ENCODE data around the gene LIMS2.

Gene LIMS2

GRCh38 chr2:127619203-127619590, 56.1 kb downstream of the LIMS2 start:
- no peak for ATAC-seq (replicated peaks)
- Mint-ChIP-seq H3K4me3 (no peak overlapping the region), H3K36me3 (peaks cover 0 to 3% of the 10 kb centered on the region in 2 donors), H3K9me3 (peaks cover 3% of the 10 kb centered on the region in 2 donors), H3K27ac (no peak overlapping the region), H3K27me3 (no peaks in the 10 kb centered on the region), H3K4me1 (peaks cover 62 to 71% of the 10 kb centered on the region in 2 donors)
- DNase-seq: no peak

DNA sequence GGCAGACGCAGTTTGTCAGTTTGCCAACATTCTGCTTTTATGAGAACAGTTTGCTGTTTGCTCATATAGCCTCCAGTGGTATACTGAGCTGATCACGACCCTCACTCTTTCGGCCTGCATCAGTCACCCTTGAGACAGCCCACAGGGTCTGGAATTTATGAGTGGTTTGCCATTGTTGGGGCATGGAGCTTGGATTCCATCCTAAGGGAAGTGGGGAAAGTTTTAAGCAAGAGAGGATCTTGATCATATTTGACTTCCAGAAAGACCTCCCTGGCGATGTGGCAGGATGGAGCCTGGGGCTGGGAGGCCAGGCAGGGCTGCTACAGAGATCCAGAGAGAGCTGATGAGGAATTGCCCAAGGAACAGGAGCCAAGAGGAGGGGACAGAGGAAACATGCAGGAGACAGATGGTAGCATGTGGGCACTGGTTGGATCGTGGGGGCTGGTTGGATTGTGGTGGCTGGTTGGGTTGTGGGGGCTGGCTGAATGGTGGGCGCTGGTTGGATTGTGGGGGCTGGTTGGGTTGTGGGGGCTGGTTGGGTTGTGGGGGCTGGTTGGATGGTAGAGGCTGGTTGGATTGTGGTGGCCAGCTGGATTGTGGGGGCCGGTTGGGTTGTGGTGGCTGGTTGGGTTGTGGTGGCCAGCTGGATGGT, 56.7 kb downstream of the LIMS2 start:
- peaks cover 3 to 7% of the 10 kb centered on the region in 2 donors for H3K9me3 Mint-ChIP-seq
- peaks cover 4 to 7% of the 10 kb centered on the region in 2 donors for H3K36me3 Mint-ChIP-seq
- ATAC-seq (replicated peaks): no peak
- H3K4me3 Mint-ChIP-seq: peak overlapping the region in 1 of 2 donors; percentile 34
- no peak for DNase-seq
- no peaks in the 10 kb centered on the region for H3K27me3 Mint-ChIP-seq
- H3K4me1 Mint-ChIP-seq: peaks cover 59 to 66% of the 10 kb centered on the region in 2 donors
- peak overlapping the region; percentile 77 for H3K27ac Mint-ChIP-seq

DNA sequence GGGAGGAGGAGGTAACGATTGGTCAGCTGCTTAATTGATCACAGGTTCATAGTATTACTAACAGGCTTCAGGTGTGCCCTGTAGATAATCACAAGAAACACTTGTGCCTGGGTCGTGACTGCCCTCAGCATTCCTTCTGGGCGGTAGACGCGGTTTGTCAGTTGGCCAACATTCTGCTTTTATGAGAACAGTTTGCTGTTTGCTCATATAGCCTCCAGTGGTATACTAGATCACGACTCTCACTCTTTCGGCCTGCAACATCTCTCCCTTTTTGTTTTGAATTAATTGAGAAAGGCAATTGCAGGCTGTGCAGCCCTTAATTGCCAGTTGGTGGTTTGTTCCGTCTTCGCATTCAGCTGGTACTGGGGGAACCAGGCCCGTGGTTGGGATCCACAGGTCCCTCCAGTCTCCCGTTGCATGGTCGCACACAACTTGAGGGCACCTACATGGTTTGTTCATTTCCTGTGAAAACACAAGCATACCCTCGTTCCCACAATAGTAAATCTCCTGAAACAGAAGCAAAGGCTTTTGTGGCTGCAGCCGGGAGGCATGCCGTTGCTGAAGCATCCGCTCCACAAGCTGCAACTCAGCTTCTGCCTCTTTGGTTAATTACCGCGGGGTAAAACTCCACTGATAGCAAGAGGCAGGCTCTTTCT, 59.7 kb downstream of the LIMS2 start:
- Mint-ChIP-seq H3K27me3 (no peaks in the 10 kb centered on the region), H3K4me3 (peak overlapping the region in 1 of 2 donors; percentile 23), H3K9me3 (peaks cover 10 to 17% of the 10 kb centered on the region in 2 donors), H3K27ac (no peak overlapping the region), H3K4me1 (peaks cover 36 to 38% of the 10 kb centered on the region in 2 donors), H3K36me3 (peaks cover 11 to 14% of the 10 kb centered on the region in 2 donors)
- DNase-seq (no peak), ATAC-seq (replicated peaks) (no peak)

GRCh38 chr2:127614731-127615130, 60.6 kb downstream of the LIMS2 start:
- Mint-ChIP-seq H3K36me3 (peaks cover 11 to 14% of the 10 kb centered on the region in 2 donors), H3K4me3 (no peak overlapping the region), H3K9me3 (peaks cover 10 to 17% of the 10 kb centered on the region in 2 donors), H3K27me3 (no peaks in the 10 kb centered on the region), H3K4me1 (peaks cover 32 to 38% of the 10 kb centered on the region in 2 donors), H3K27ac (no peak overlapping the region)
- DNase-seq: no peak
- no peak for ATAC-seq (replicated peaks)

DNA sequence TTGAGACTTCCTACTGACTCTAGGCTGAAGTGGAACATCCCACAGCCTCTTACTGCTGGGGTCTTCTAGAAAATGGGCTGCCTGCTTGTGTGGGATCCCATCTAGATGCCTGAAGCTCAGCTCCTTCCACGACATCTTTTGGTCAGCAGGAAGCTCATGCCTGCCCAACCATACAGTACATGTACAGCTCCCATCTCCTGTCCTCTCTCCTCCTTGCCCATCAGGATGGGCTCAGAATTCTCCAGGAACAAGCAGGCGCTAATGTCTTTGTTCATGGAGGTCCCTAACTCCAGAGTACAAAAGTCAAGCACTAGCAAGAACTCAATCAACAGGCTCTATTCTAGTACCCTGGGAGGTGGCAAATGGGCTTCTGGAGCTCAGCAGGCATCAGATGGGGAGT, 61.1 kb downstream of the LIMS2 start:
- Mint-ChIP-seq H3K27ac (no peak overlapping the region), H3K36me3 (peaks cover 11 to 14% of the 10 kb centered on the region in 2 donors), H3K27me3 (no peaks in the 10 kb centered on the region), H3K9me3 (peaks cover 10 to 17% of the 10 kb centered on the region in 2 donors), H3K4me1 (peaks cover 30 to 37% of the 10 kb centered on the region in 2 donors), H3K4me3 (no peak overlapping the region)
- DNase-seq (no peak), ATAC-seq (replicated peaks) (no peak)

DNA sequence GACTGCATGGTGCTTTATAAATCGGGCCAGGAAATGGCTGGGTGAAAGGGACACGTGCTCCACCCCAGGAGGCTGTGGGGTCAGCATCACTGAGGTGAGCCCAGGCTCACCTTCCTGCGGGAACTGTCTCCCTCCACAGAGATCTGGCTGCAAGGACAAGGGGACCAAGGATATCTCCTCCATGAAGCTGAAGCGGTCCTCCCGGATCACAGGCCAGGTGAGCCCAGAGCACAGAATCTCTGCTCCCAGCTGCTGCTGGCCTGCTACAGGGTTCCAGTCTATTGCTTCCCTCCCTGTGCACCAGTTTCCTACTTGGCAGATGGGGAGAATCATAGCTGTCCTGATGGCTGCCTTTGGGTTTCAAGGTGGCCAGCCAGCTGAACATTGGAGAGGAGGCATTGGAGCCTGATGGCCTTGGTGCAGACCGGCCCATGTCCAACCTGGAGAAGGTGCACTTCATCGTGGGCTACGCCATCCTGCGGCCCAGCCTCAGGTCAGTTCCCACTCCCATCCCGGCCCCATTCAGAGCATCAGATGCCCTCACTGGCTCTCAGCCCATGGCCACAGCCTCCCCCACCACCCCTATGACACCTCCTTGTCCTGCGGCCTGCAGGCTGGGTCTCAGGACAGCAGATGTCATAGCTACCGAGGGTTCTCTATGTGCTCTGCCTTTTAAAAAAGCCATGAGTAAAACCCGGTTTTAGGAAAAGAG, 63.1 kb downstream of the LIMS2 start:
- Mint-ChIP-seq H3K4me1 (peaks cover 35 to 38% of the 10 kb centered on the region in 2 donors), H3K9me3 (peaks cover 7 to 14% of the 10 kb centered on the region in 2 donors), H3K4me3 (no peak overlapping the region), H3K27me3 (no peaks in the 10 kb centered on the region), H3K27ac (no peak overlapping the region), H3K36me3 (peaks cover 11% of the 10 kb centered on the region in 2 donors)
- no peak for DNase-seq
- no peak for ATAC-seq (replicated peaks)

DNA sequence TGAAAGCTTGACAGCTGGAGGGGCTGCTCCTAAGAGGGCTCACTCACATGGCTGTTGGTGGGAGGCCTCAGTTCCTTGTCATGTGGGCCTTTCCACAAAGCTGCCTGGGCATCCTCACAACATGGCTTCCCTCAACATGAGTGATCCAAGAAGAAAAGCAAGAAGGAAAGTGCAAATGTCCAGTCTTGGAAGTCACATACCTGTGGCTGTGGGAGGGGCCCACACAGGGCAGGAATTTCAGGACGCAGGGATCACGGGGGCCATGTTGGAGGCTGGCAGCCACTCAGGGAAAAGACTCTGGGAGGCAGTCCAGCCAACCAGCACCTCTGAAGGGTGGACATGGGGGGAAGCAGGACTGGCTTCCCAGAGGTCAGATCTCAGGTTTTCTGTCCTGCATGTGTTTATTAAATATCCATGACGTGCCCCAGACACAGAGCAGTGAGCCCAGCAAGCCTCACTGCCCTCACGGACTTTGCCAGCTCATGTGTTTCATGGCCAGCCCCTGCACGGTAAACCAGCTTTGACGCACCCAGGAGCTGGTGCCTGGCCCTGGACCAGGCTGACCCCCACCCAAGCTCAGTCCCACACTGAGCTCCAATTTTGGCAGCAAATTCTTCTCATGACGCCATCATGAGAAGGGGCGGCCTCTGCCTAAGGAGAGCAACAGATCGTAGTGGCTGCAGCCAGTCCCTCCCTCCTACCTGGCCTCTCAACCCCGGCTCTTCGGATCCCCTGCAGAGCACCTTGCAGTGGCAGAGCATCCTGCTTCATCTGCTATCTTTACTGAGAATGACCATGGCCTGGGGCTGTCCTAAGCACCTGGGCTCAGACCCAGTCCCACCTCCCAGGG, 64.0 kb downstream of the LIMS2 start:
- no peaks in the 10 kb centered on the region for H3K27me3 Mint-ChIP-seq
- H3K27ac Mint-ChIP-seq: no peak overlapping the region
- no peak overlapping the region for H3K4me3 Mint-ChIP-seq
- ATAC-seq (replicated peaks) (no peak), DNase-seq (no peak)
- H3K36me3 Mint-ChIP-seq: peaks cover 11% of the 10 kb centered on the region in 2 donors
- peaks cover 7 to 14% of the 10 kb centered on the region in 2 donors for H3K9me3 Mint-ChIP-seq
- peaks cover 34 to 35% of the 10 kb centered on the region in 2 donors for H3K4me1 Mint-ChIP-seq

DNA sequence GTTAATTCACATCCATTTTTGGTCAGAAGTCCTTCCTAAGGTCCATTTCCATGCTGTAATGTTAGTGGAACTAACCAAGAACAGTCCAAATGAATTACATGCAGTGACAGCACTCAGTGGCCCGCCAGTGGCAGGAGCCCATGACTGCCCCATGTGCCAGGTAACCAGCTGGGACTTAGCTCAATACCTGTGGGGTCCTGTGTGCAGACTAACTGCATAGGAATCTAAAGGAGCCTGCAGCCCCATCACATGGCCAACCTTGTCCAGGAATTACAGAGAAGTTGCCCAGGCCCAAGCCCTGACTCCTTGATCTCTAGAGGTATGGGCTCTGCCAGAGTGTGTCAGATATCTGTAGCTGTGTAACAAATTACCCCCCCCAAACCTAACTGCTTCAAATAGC, 64.8 kb downstream of the LIMS2 start:
- ATAC-seq (replicated peaks) (no peak), DNase-seq (no peak)
- Mint-ChIP-seq H3K4me1 (peaks cover 33 to 35% of the 10 kb centered on the region in 2 donors), H3K36me3 (peaks cover 11% of the 10 kb centered on the region in 2 donors), H3K4me3 (no peak overlapping the region), H3K9me3 (peaks cover 7 to 14% of the 10 kb centered on the region in 2 donors), H3K27ac (no peak overlapping the region), H3K27me3 (no peaks in the 10 kb centered on the region)

DNA sequence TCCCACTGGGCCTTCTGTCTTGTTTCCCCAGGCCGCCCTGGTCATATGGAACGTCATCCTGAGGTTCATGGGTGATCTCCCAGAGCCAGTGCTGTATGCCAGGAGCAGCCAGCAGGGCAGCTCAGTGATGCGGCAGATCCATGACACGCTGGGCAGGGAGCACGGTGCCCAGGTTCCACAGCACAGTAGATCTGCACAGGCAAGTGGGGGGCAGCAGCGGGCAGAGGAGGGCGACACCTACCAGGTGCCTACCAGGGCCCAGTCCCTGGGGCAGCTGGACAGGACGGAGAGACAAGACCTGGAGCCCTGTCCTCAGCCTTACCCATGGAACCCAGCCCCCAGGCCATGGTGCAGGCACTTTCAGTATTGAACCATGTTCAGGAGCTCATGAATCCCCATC, 65.5 kb downstream of the LIMS2 start:
- Mint-ChIP-seq H3K4me3 (no peak overlapping the region), H3K36me3 (peaks cover 11% of the 10 kb centered on the region in 2 donors), H3K27me3 (no peaks in the 10 kb centered on the region), H3K4me1 (peaks cover 31 to 41% of the 10 kb centered on the region in 2 donors), H3K9me3 (peaks cover 7 to 14% of the 10 kb centered on the region in 2 donors), H3K27ac (no peak overlapping the region)
- ATAC-seq (replicated peaks) (no peak), DNase-seq (no peak)

GRCh38 chr2:127609031-127609751, 66.1 kb downstream of the LIMS2 start:
- no peaks in the 10 kb centered on the region for H3K27me3 Mint-ChIP-seq
- peaks cover 11 to 15% of the 10 kb centered on the region in 2 donors for H3K36me3 Mint-ChIP-seq
- no peak for ATAC-seq (replicated peaks)
- H3K4me1 Mint-ChIP-seq: peaks cover 32 to 42% of the 10 kb centered on the region in 2 donors
- no peak overlapping the region for H3K4me3 Mint-ChIP-seq
- peaks cover 9 to 14% of the 10 kb centered on the region in 2 donors for H3K9me3 Mint-ChIP-seq
- H3K27ac Mint-ChIP-seq: no peak overlapping the region
- DNase-seq: no peak

GRCh38 chr2:127608061-127609030, 67.0 kb downstream of the LIMS2 start:
- H3K27ac Mint-ChIP-seq: no peak overlapping the region

DNA sequence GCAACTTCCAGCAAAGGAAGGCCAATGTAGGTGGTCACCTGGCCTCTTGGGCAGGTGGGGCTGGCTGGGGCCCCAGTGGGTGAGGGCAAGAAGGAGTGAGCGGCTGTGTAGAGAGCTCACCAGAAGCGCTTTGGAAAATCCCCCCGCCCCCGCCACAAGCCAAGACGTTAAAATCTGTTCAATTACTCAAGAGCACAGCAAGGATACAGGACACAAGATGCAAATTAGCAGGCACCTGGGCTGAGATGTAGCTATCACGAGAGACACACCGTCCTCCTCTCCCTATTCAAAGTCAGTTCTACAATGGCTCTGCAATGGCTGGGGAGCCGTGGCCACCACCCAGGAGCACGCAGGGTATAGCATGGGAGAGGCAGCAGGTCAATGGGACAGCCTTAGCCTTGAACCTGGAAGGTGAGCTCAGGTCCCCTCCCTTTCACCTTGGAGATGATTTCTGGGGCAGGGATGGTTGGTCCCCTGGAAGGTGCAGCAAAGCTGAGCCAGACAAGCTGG, 67.9 kb downstream of the LIMS2 start:
- DNase-seq (no peak), ATAC-seq (replicated peaks) (peak in 1 of 2 donors; percentile 33)
- peaks cover 6 to 10% of the 10 kb centered on the region in 2 donors for H3K9me3 Mint-ChIP-seq
- peaks cover 2 to 19% of the 10 kb centered on the region in 2 donors for H3K36me3 Mint-ChIP-seq
- peak overlapping the region; percentile 21 for H3K27ac Mint-ChIP-seq
- peak overlapping the region in 1 of 2 donors; percentile 19 for H3K4me3 Mint-ChIP-seq
- H3K4me1 Mint-ChIP-seq: peaks cover 32 to 42% of the 10 kb centered on the region in 2 donors
- H3K27me3 Mint-ChIP-seq: no peaks in the 10 kb centered on the region

More at GRCh38 chr2:127608061-127609030, 67.0 kb downstream of the LIMS2 start:
- H3K36me3 Mint-ChIP-seq: peaks cover 6 to 12% of the 10 kb centered on the region in 2 donors
- no peak for DNase-seq
- H3K9me3 Mint-ChIP-seq: peaks cover 8 to 9% of the 10 kb centered on the region in 2 donors
- peaks cover 32 to 42% of the 10 kb centered on the region in 2 donors for H3K4me1 Mint-ChIP-seq
- H3K27me3 Mint-ChIP-seq: no peaks in the 10 kb centered on the region
- H3K4me3 Mint-ChIP-seq: no peak overlapping the region
- peak in 1 of 2 donors; percentile 30 for ATAC-seq (replicated peaks)

Measured in stimulated activated naive B cell treated with anti-CD40 and anti-IgM and Interleukin-4, amounts not matched to agents 10 μg/mL and 1 μg/mL and 100 μg/mL, for 72 hours (primary cell).